Right ventricle myocardium inferior (tissue), 1 donor: ENCODE measurements around the gene SDK1. TPM values are rescaled to one million over a fixed set of nuclear protein-coding genes. Genes with fewer than 3 reads are reported as not detected.

Experiments used
- ATAC-seq: fragments of 200-7000 bp; cut with Tn5 transposase; one replicate; pipeline ENCODE4 v1.9.1; 2020; ENCODE audit warnings: mild to moderate bottlenecking, moderate library complexity
- DNase-seq: peaks from one replicate; pipeline ENCODE4 v3.0.0; 2021; ENCODE audit errors: missing footprints
- intact Hi-C: fragments of 100-400 bp; cut with DNase I; formaldehyde crosslinking; loops from one replicate; pipeline ENCODE4 v1.11.0; 2022
- total RNA-seq: library from RNA; stranded (reverse); fragmentation: NEBNext Ultra II Directional; extraction: Animal tissue kit (Norgen Biotek cat#: 25700); gene quantifications from one replicate; pipeline ENCODE4 v1.2.1, GENCODE V29; 2021
- donor health status: DM: no; HTN: yes; CAD: no; lungs with severe emphysema.

Gene SDK1
- total RNA-seq, 1 donor from 2014 or later = 2.3 TPM

DNA sequence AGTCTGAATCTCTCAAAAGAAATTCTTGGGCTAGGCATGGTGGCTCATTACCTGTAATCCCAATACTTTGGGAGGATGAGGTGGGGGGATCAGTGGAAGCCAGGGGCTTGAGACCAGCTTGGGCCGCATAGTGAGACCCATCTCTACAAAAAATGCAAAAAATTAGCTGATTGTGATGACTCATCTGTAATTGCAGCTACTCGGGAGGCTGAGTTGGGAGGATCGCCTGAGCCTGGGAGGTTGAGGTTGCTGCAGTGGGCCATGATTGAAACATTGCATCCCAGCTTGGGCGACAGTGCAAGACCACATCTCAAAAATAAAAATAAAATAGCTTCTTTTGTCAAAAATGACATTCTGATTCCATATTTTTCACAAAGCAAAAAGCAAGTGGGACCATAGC lies 736.3 kb downstream of the SDK1 start:
- no peak for DNase-seq
- intact Hi-C loops = no loop called here
- no peak for ATAC-seq

- intact Hi-C loops = no loop called here
- DNase-seq (no peak), ATAC-seq (no peak)
Measured at GRCh38 chr7:4037877-4038276, 736.8 kb downstream of the SDK1 start.

- intact Hi-C loops = no loop called here
- no peak for ATAC-seq
- DNase-seq = no peak
Measured at GRCh38 chr7:4040109-4040928, 739.3 kb downstream of the SDK1 start.

GRCh38 chr7:4042402-4043045 lies 741.5 kb downstream of the SDK1 start:
- ATAC-seq (no peak), DNase-seq (no peak)

GRCh38 chr7:4043988-4044387 lies 742.9 kb downstream of the SDK1 start:
- intact Hi-C loops = no loop called here
- no peak for DNase-seq
- ATAC-seq = no peak

More at GRCh38 chr7:4042402-4043045, 741.5 kb downstream of the SDK1 start:
- intact Hi-C loops = no loop called here

DNA sequence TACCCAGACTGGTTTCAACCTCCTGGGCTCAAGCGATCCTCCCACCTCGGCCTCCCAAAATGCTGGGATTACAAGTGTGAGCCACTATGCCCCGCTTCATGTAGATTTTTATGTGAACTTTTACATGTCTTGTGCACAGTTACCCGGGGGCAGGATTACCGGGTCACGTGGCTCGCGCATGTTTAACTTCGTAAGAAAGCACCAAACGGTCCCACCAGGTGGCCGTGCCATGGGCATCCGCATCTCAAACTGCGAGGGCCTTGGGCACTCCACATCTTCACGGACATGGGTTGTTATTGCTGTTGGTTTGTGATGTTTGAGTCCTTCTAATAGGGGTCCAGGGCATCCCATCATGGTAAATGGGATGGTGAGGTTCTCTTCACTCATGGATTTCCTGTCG lies 744.4 kb downstream of the SDK1 start:
- intact Hi-C loops = no loop called here
- DNase-seq (no peak), ATAC-seq (no peak)

- ATAC-seq (no peak), DNase-seq (no peak)
Measured at GRCh38 chr7:4045975-4046374, 744.9 kb downstream of the SDK1 start.

DNA sequence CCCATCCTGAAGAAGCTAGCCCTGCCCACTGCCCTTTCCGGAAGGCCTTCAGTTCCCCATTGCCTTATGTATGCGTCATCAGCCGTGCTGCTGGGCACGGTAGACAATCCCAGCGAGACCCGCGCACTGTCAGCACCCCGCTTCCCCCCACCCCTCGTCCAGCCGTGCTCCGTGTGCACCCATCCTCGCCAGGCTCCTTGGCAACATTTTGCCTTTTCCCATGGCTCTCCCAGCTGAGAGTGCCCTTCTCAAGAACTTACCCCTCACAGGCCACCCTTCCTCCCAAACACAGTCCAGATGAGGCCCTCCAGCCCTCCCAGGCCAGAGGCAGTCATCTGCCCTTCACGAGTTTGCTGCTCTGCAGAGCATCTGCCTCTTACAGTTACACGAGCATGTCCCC lies 747.3 kb downstream of the SDK1 start:
- DNase-seq (no peak), ATAC-seq (no peak)
- intact Hi-C loops = no loop called here

More at GRCh38 chr7:4045975-4046374, 744.9 kb downstream of the SDK1 start:
- intact Hi-C loops = no loop called here

DNA sequence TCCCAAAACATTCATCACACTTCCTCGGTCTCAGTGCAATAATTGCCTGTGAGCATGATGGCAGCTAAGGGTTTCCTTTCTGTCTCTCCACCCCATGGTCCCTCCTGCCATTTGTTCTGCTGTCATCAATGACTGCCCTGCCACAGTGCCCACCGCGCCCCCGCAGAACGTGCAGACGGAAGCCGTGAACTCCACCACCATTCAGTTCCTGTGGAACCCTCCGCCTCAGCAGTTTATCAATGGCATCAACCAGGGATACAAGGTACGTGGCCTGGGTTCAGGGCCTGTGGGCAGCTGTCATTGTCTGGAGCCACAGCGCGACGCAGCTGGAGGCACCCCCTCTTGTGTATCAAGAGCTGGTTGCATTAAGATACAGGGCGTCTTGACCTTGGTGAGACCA lies 748.1 kb downstream of the SDK1 start:
- intact Hi-C loops = no loop called here
- DNase-seq (no peak), ATAC-seq (no peak)

DNA sequence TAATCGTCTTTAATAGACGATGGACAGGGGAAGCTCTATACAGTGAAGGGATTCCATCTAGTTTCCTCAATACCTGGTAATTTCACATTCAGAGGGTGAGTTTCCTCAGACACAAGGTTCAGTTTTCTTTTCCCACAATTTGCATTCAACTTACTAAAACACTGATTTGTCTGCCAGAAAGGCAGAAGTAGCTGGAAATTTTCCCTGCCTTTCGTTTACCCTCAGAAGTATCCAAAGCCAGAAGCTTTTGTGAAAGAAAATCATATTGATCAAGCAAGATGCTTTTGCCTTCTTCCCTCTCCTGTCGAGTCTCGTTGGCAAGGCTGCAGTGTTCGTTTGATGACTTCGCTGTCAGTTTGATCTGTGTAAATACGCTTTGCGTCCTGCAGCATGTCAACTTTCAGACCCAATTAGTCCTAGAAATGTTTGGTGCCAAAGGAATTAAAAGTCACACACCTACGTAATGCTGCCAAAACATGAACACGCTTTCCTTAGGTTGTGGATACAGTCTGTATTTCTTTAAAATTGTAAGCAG lies 749.1 kb downstream of the SDK1 start:
- ATAC-seq = no peak
- no peak for DNase-seq
- intact Hi-C loops = no loop called here

- intact Hi-C loops = no loop called here
- ATAC-seq = no peak
- no peak for DNase-seq
Measured at GRCh38 chr7:4051696-4052095, 750.6 kb downstream of the SDK1 start.

DNA sequence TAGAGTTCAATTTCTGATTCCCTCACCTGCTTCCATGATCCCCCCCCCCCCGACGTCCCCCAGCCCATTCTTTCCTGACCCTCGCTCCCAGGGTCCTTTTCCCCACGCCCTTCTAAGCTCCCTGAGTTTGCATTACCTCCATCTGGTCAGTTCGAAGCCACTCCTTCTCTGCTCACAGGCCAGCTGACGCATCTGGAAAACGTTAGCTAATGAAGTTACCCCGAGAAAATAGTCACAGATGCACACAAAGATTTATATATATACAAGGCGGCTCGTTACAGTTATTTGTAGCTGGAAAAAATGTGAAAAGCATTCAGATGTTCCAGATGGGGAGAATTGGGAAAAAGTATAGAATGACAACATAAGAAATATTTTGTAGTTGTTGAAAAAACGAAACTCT lies 751.1 kb downstream of the SDK1 start:
- ATAC-seq (no peak), DNase-seq (no peak)
- intact Hi-C loops = no loop called here

DNA sequence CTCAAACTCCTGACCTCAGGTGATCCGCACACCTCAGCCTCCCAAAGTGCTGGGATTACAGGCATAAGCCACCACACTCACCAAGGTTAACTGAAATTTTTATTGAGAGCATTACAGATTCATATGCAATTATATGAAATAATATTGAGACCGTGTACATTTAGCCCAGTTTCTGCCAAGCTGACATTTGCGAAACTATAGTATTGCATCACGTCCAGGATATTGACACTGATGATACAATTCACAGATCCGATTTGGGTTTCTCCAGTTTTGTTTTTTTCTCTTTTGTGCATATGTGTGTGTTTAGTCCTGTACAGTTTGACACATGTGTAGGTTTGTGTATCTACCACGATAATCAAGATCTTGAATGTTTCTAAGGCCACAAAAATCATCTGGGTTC lies 753.1 kb downstream of the SDK1 start:
- intact Hi-C loops = no loop called here
- DNase-seq = no peak
- ATAC-seq = no peak

GRCh38 chr7:4056552-4057288 lies 755.7 kb downstream of the SDK1 start:
- ATAC-seq (no peak), DNase-seq (no peak)
- intact Hi-C loops = no loop called here

- no peak for ATAC-seq
- intact Hi-C loops = no loop called here
Measured at GRCh38 chr7:4057289-4057616, 756.2 kb downstream of the SDK1 start.

DNA sequence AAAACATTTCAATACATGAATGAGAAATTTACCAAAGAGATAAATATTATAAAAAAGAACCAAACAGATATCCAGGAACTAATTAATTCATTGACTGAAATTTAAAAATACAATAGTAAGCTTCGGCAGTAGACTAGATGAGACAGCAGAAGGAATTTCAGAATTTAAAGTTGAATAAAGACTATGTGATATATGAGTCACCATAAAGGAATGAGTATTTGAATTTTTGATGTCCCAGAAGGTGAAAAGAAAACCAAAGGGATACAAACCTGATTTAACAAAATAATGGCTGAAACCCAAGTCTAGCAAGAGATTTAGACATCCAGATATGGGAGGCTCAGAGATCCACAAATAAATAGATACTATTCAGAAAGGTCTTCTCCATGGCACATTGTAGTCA lies 757.1 kb downstream of the SDK1 start:
- ATAC-seq (no peak), DNase-seq (no peak)
- intact Hi-C loops = no loop called here

More at GRCh38 chr7:4057289-4057616, 756.2 kb downstream of the SDK1 start:
- DNase-seq = no peak

DNA sequence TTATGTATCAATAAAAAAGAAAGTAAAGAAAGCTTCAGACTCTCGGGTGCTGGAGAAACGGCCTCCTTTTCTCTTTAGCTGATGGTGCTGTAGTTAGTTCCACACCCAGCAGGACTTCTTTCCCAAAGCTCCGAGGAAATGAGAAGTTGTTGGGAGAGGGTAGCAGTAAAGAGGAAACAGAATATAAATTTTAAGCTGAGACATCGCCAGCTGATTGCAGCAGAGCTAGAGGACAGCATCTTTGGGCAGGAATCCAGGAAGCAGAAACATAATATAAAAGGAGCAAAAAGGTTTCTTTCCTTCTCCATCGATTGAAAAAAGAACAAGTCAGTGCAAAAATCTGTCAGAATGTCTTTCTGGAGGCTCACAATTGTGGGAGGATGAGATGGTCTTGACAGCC lies 764.1 kb downstream of the SDK1 start:
- DNase-seq = no peak
- ATAC-seq = no peak
- intact Hi-C loops = no loop called here

DNA sequence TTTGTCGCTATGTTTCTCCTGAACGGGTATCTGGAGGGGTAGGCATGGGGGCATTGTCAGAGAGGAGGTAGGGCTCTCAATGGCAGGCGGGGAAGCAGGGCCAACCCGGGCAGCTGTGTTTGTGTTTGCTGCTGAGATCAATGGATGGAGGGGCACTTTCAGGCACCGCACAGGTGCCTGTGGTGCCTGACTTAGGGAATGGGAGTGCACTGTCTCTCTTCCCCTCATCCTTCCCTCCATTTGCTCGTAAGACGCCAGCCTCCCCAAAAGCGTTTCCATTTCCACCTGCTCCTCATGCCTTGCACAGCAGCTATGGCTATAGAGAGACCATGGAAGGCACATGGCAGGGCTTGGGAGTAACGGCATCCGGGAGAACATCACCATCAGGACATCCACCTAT lies 765.2 kb downstream of the SDK1 start:
- DNase-seq (no peak), ATAC-seq (no peak)
- intact Hi-C loops = no loop called here

GRCh38 chr7:4066626-4067475 lies 765.8 kb downstream of the SDK1 start:
- DNase-seq (no peak), ATAC-seq (no peak)
- intact Hi-C loops = no loop called here
